H1 (cell line): ENCODE data around the gene IRF9. TPM values are rescaled to one million over a fixed set of nuclear protein-coding genes. Genes with fewer than 3 reads are reported as not detected.

Experiments used
- CTCF ChIA-PET: fragments of 300-600 bp; sonication (Branson Sonifier 250); formaldehyde crosslinking; loops from one replicate; lab custom pipeline; 2021; ENCODE audit not compliant: partially characterized antibody; lab: Charles Lee
- POLR2A ChIA-PET: fragments of 300-600 bp; sonication (Branson Sonifier 250); formaldehyde crosslinking; loops from one replicate; lab custom pipeline; 2021; ENCODE audit warnings: inconsistent platforms; ENCODE audit not compliant: partially characterized antibody; lab: Charles Lee
- DNase-seq, 2 experiments: peaks; one replicate each; pipeline versions ENCODE4 v3.0.0 to v3.0.0-alpha.2; 2010 to 2022; ENCODE audit warnings: low spot score in 2 of 2, low read depth in 1 of 2, mixed read lengths in 1 of 2
- FAIRE-seq: peaks from 2 replicates; lab custom pipeline; 2011; peaks lifted over from hg19 to GRCh38; lab: Jason Lieb, UNC
- H2AFZ ChIP-seq: 2 replicates; pipeline ENCODE4 v1.8.1; 2012; ENCODE audit warnings: low read length, inconsistent platforms
- H2AK5ac ChIP-seq: 2 replicates; pipeline ENCODE4 v1.6.1; 2013; ENCODE audit warnings: low read depth, low read length
- H2BK120ac ChIP-seq: replicated peaks from 2 replicates; pipeline ENCODE3; 2013; ENCODE audit warnings: low read depth, low read length, inconsistent platforms
- H2BK12ac ChIP-seq: 2 replicates; pipeline ENCODE4 v1.6.1; 2013; ENCODE audit warnings: low read depth, low read length
- H2BK15ac ChIP-seq: 2 replicates; pipeline ENCODE4 v1.6.1; 2013; ENCODE audit warnings: low read length
- H2BK20ac ChIP-seq: 2 replicates; pipeline ENCODE4 v1.6.1; 2013; ENCODE audit warnings: low read length
- H2BK5ac ChIP-seq: 2 replicates; pipeline ENCODE4 v1.6.1; 2013; ENCODE audit warnings: low read depth, low read length
- H3K14ac ChIP-seq: 2 replicates; pipeline ENCODE4 v1.6.1; 2013; ENCODE audit warnings: inconsistent platforms; ENCODE audit not compliant: insufficient read length
- H3K18ac ChIP-seq: 2 replicates; pipeline ENCODE4 v1.6.1; 2013; ENCODE audit warnings: low read length; ENCODE audit errors: extremely low read depth
- H3K23ac ChIP-seq: 2 replicates; pipeline ENCODE4 v1.6.1; 2013; ENCODE audit warnings: inconsistent platforms; ENCODE audit not compliant: insufficient read length
- H3K23me2 ChIP-seq: 2 replicates; pipeline ENCODE4 v1.6.1; 2013; ENCODE audit warnings: low read depth, low read length
- H3K27ac ChIP-seq: 2 replicates; pipeline ENCODE4 v1.6.1; 2011; ENCODE audit warnings: low read depth, low read length, inconsistent platforms
- H3K27me3 ChIP-seq, 4 experiments: replicated peaks in 1 of 4; 1 replicate in 1 of 4; 2 replicates in 3 of 4; pipeline versions ENCODE4 v1.6.1 to v1.8.1; 2011 to 2013; ENCODE audit warnings: low read length in 3 of 4, mild to moderate bottlenecking in 3 of 4, inconsistent platforms in 2 of 4, mixed read lengths in 2 of 4, moderate library complexity in 1 of 4; ENCODE audit not compliant: control insufficient read depth in 3 of 4, insufficient read depth in 3 of 4; ENCODE audit errors: extremely low read depth in 1 of 4
- H3K36me3 ChIP-seq, 4 experiments: 2 replicates each; pipeline versions ENCODE4 v1.6.1 to v1.8.1; 2011 to 2013; ENCODE audit warnings: mild to moderate bottlenecking in 4 of 4, low read length in 3 of 4, moderate library complexity in 2 of 4, control low read depth in 1 of 4, inconsistent platforms in 1 of 4; ENCODE audit not compliant: insufficient read depth in 4 of 4, control insufficient read depth in 2 of 4
- H3K4ac ChIP-seq: replicated peaks from 2 replicates; pipeline ENCODE3; 2013; ENCODE audit warnings: low read length, low read depth, mixed read lengths, inconsistent platforms; ENCODE audit not compliant: insufficient read length
- H3K4me1 ChIP-seq, 4 experiments: replicated peaks in 1 of 4; 1 replicate in 1 of 4; 2 replicates in 3 of 4; pipeline versions ENCODE4 v1.6.1 to v1.8.1; 2011 to 2013; ENCODE audit warnings: low read length in 3 of 4, inconsistent platforms in 2 of 4, mixed read lengths in 1 of 4; ENCODE audit not compliant: insufficient read depth in 4 of 4, control insufficient read depth in 3 of 4
- H3K4me2 ChIP-seq, 2 experiments: 2 replicates each; pipeline versions ENCODE4 v1.6.1 to v1.8.1; 2011 to 2013; ENCODE audit warnings: low read depth in 2 of 2, low read length in 2 of 2, control low read depth in 1 of 2, inconsistent platforms in 1 of 2, mild to moderate bottlenecking in 1 of 2; ENCODE audit not compliant: insufficient read depth in 1 of 2
- H3K4me3 ChIP-seq, 4 experiments: fragments of 200-600, 300-600 bp in 1 of 4; sonication (generic), shearing (Covaris generic), sonication (Bioruptor Twin) in 1 of 4; 2 replicates each; pipeline versions ENCODE4 v1.5.1 to v1.8.1; 2011 to 2016; ENCODE audit warnings: low read length in 4 of 4, low read depth in 3 of 4, control low read depth in 2 of 4, inconsistent platforms in 2 of 4, mild to moderate bottlenecking in 2 of 4, mixed read lengths in 1 of 4, moderate library complexity in 1 of 4; ENCODE audit not compliant: insufficient read depth in 2 of 4; ENCODE audit errors: extremely low read depth in 1 of 4
- H3K56ac ChIP-seq: replicated peaks from 2 replicates; pipeline ENCODE3; 2013; ENCODE audit warnings: low read depth, mild to moderate bottlenecking, mixed read lengths, low read length, inconsistent platforms; ENCODE audit not compliant: insufficient read length
- H3K79me1 ChIP-seq: 2 replicates; pipeline ENCODE4 v1.6.1; 2013; ENCODE audit warnings: low read depth, low read length, control low read depth
- H3K79me2 ChIP-seq, 2 experiments: 2 replicates each; pipeline versions ENCODE4 v1.6.1 to v1.8.1; 2012 to 2013; ENCODE audit warnings: low read length in 2 of 2, mild to moderate bottlenecking in 2 of 2, inconsistent platforms in 1 of 2; ENCODE audit not compliant: insufficient read depth in 2 of 2, control insufficient read depth in 1 of 2
- H3K9ac ChIP-seq, 4 experiments: replicated peaks in 1 of 4; 1 replicate in 1 of 4; 2 replicates in 3 of 4; pipeline versions ENCODE4 v1.6.1 to v1.8.1; 2011 to 2013; ENCODE audit warnings: low read depth in 3 of 4, low read length in 3 of 4, control low read depth in 2 of 4, mild to moderate bottlenecking in 2 of 4, moderate library complexity in 2 of 4, inconsistent platforms in 1 of 4; ENCODE audit errors: extremely low read depth in 1 of 4
- H3K9me3 ChIP-seq, 2 experiments: 2 replicates each; pipeline versions ENCODE4 v1.6.1 to v1.8.1; 2012 to 2013; ENCODE audit warnings: mild to moderate bottlenecking in 2 of 2, moderate library complexity in 2 of 2, control low read depth in 1 of 2, inconsistent platforms in 1 of 2, low read depth in 1 of 2, low read length in 1 of 2, mixed read lengths in 1 of 2; ENCODE audit not compliant: insufficient read depth in 2 of 2
- H4K20me1 ChIP-seq, 2 experiments: replicated peaks in 1 of 2; 2 replicates each; pipeline versions ENCODE3 to v1.8.1; 2011 to 2013; ENCODE audit warnings: inconsistent platforms in 2 of 2, low read length in 2 of 2, mild to moderate bottlenecking in 1 of 2; ENCODE audit not compliant: insufficient read depth in 2 of 2, control insufficient read depth in 1 of 2
- H4K5ac ChIP-seq: 2 replicates; pipeline ENCODE4 v1.6.1; 2013; ENCODE audit warnings: low read length, low read depth, mixed read lengths, inconsistent platforms; ENCODE audit not compliant: insufficient read length
- H4K8ac ChIP-seq: 2 replicates; pipeline ENCODE4 v1.8.0; 2013; ENCODE audit warnings: mild to moderate bottlenecking, moderate library complexity, low read length, inconsistent platforms; ENCODE audit not compliant: insufficient read depth; ENCODE audit errors: extremely low read depth
- H4K91ac ChIP-seq: replicated peaks from 2 replicates; pipeline ENCODE3; 2013; ENCODE audit warnings: low read length, mixed read lengths, inconsistent platforms; ENCODE audit not compliant: insufficient read length
- CEBPB ChIP-seq: IDR thresholded peaks from 2 replicates; pipeline ENCODE4 v1.6.1; 2012; ENCODE audit warnings: low read depth, low read length
- GABPA ChIP-seq: IDR thresholded peaks from 2 replicates; pipeline ENCODE4 v1.6.1; 2011; ENCODE audit warnings: mild to moderate bottlenecking, low read length, moderate library complexity, borderline replicate concordance; ENCODE audit not compliant: insufficient read depth
- GTF2F1 ChIP-seq: IDR thresholded peaks from 2 replicates; pipeline ENCODE4 v1.6.1; 2012; ENCODE audit warnings: low read depth, low read length, improper control_type of control experiment, borderline replicate concordance
- JUND ChIP-seq: IDR thresholded peaks from 2 replicates; pipeline ENCODE4 v1.6.1; 2011; ENCODE audit warnings: mild to moderate bottlenecking, improper control_type of control experiment, low read length
- NRF1 ChIP-seq: IDR thresholded peaks from 2 replicates; pipeline ENCODE4 v1.6.1; 2011; ENCODE audit warnings: mild to moderate bottlenecking, low read depth, low read length, improper control_type of control experiment
- PHF8 ChIP-seq: fragments of 200-600 bp; sonication (generic); conservative IDR thresholded peaks from 2 replicates; pipeline ENCODE4 v1.7.1; 2012; ENCODE audit warnings: low read depth, mild to moderate bottlenecking, inconsistent platforms, low read length, moderate library complexity
- POLR2AphosphoS5 ChIP-seq: IDR thresholded peaks from 2 replicates; pipeline ENCODE4 v1.6.1; 2011; ENCODE audit warnings: low read depth, low read length
- RAD21 ChIP-seq, 2 experiments: IDR thresholded peaks in 1 of 2; conservative IDR thresholded peaks in 1 of 2; 2 replicates each; pipeline ENCODE4 v1.6.1; 2011; ENCODE audit warnings: low read depth in 2 of 2, low read length in 2 of 2, improper control_type of control experiment in 1 of 2, inconsistent platforms in 1 of 2, mild to moderate bottlenecking in 1 of 2, moderate library complexity in 1 of 2
- RBBP5 ChIP-seq: IDR thresholded peaks from 2 replicates; pipeline ENCODE4 v1.7.1; 2012; ENCODE audit warnings: low read depth, mild to moderate bottlenecking, inconsistent platforms, low read length, moderate library complexity, borderline replicate concordance
- SIRT6 ChIP-seq: IDR thresholded peaks from one replicate; pipeline ENCODE4 v1.7.1; 2012; ENCODE audit warnings: low read length, inconsistent platforms
- SIX5 ChIP-seq: IDR thresholded peaks from 2 replicates; pipeline ENCODE4 v1.6.1; 2011; ENCODE audit warnings: mild to moderate bottlenecking, low read depth, low read length
- SP2 ChIP-seq: IDR thresholded peaks from 2 replicates; pipeline ENCODE4 v1.6.1; 2012; ENCODE audit warnings: mild to moderate bottlenecking, low read length, inconsistent platforms
- TAF7 ChIP-seq: optimal IDR thresholded peaks from 2 replicates; pipeline ENCODE3; 2011; ENCODE audit warnings: low read depth, mild to moderate bottlenecking, inconsistent platforms, low read length, moderate library complexity, borderline replicate concordance
- TCF12 ChIP-seq: IDR thresholded peaks from 2 replicates; pipeline ENCODE4 v1.6.1; 2011; ENCODE audit warnings: low read depth, mild to moderate bottlenecking, low read length
- WGBS, 2 experiments: shearing (Covaris generic) in 1 of 2; methylation state at CpG; one replicate each; pipeline versions ENCODE4 v1.1.6 to v1.1.7; 2013 to 2015; ENCODE audit warnings: low lambda C conversion rate in 2 of 2, mixed read lengths in 2 of 2, inconsistent platforms in 1 of 2, low coverage in 1 of 2, missing lambda C conversion rate in 1 of 2; ENCODE audit not compliant: insufficient replicate concordance in 2 of 2, insufficient coverage in 1 of 2, insufficient read length in 1 of 2; ENCODE audit errors: extremely low coverage in 1 of 2, missing lambda C conversion rate in 1 of 2; 5-methylcytosine and 5-hydroxymethylcytosine counted together
- polyA plus RNA-seq, 7 experiments: library from polyadenylated mRNA; depleted of rRNA in 3 of 7; stranded (reverse) in 5 of 7; unstranded in 2 of 7; fragments of >200 nt in 5 of 7; fragments of 200-250 nt in 2 of 7; gene quantifications; 1 replicate in 5 of 7; 2 replicates in 1 of 7; 4 replicates in 1 of 7; pipeline versions ENCODE4 v1.2.1 to v1.2.3, GENCODE V29; 2011 to 2013; ENCODE audit warnings: missing spikeins in 2 of 7, mixed read lengths in 2 of 7
- total RNA-seq: library from RNA; stranded (reverse); fragmentation: NEBNext Ultra II Directional; extraction: Animal tissue kit (Norgen Biotek cat#: 25700); gene quantifications from 2 replicates; pipeline ENCODE4 v1.2.1, GENCODE V29; 2021
- TF ChIP-seq, protein P1 (sequence below): IDR thresholded peaks from 2 replicates; pipeline ENCODE4 v1.6.1; 2012; ENCODE audit warnings: inconsistent platforms

The IRF9 gene
- total and polyA plus RNA-seq, 2 of the 8 experiments (the other 6 are each of a cell fraction or from before 2014, with no cell fraction given), result 11.4 to 13.2 TPM

DNA sequence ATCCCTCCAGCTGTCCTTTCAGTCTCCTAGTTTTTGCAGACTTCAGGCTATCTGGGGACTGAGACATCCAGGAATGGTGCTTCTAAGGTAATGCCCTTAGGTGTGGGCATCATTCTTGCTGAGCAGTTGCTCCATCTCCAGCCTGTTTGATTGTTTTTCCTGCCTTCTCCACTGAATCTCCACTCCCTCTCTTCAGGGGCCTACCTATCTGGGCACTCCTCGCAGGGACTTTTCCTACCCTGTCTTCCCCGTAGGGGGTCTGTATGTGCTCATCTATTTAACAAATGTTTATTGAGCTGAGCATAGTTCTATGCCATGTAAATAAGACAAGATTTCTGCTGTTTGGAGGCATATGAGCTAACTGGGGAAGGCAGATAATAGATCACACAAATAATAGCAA, 28.1 kb upstream of the IRF9 start:
- H3K23ac ChIP-seq, result no peak overlapping the region
- H3K4me3 ChIP-seq, result no peak overlapping the region
- no peak overlapping the region for H2AK5ac ChIP-seq
- ChIA-PET POLR2A (interaction anchor here (1.0 to 11.1 kb wide), 8 partner anchors 8 to 81 kb away, joined by 3 to 100 read pairs (median 6); partner anchors contain the start of genes DCAF11, EMC9, NRL and RNF31), CTCF (interaction anchor here (0.7 kb wide), 1 partner anchor 25 kb away, joined by 4 read pairs; no protein-coding TSS in a partner anchor)
- H3K56ac ChIP-seq, result no peak overlapping the region
- H3K9me3 ChIP-seq, result no peaks in the 10 kb centered on the region
- no peaks in the 10 kb centered on the region for H4K20me1 ChIP-seq
- H3K4me1 ChIP-seq, result peaks cover 0 to 10% (median 5%) of the 10 kb centered on the region in 4 experiments; a peak in 4 of 7 replicates
- WGBS, 2 experiments, result 90% methylated on average over 2 of the region's 2 CpGs; no CpG with 5 or more reads in 1 of the 2 experiments
- peaks cover 5% of the 10 kb centered on the region; the same call in 1 of the 2 replicates for H3K23me2 ChIP-seq
- no peak overlapping the region for H2BK20ac ChIP-seq
- H4K91ac ChIP-seq, result no peak overlapping the region
- no peak overlapping the region for H4K8ac ChIP-seq
- no peak overlapping the region for H3K9ac ChIP-seq
- no peak overlapping the region for H2BK120ac ChIP-seq
- H3K27me3 ChIP-seq, result no peaks in the 10 kb centered on the region
- H2BK12ac ChIP-seq, result no peak overlapping the region
- no peak overlapping the region for H4K5ac ChIP-seq
- H3K4ac ChIP-seq, result no peak overlapping the region
- no peaks in the 10 kb centered on the region for H3K79me1 ChIP-seq
- no peak overlapping the region for H3K14ac ChIP-seq
- H2BK5ac ChIP-seq, result no peak overlapping the region
- H3K79me2 ChIP-seq, result no peaks in the 10 kb centered on the region
- FAIRE-seq, result no peak
- DNase-seq, result no peak
- peaks cover 0 to 8% (median 2%) of the 10 kb centered on the region in 4 experiments; a peak in 3 of 8 replicates for H3K36me3 ChIP-seq
- no peak overlapping the region for H3K18ac ChIP-seq
- H2BK15ac ChIP-seq, result no peak overlapping the region
- no peak overlapping the region for H3K27ac ChIP-seq
- no peak overlapping the region for H2AFZ ChIP-seq
- no peak overlapping the region for H3K4me2 ChIP-seq
- TF ChIP-seq GABPA (no peak), SIX5 (no peak), CEBPB (no peak), TAF7 (no peak), NRF1 (no peak), GTF2F1 (no peak), TCF12 (no peak), SP2 (no peak), RBBP5 (no peak), POLR2AphosphoS5 (no peak), PHF8 (no peak), JUND (no peak), RAD21 (IDR thresholded peaks at IDR 0.05 in 1 of 2, conservative IDR thresholded peaks at IDR 0.05 in 1 of 2; ENCODE audit: low read depth in 2 of 2, low read length in 2 of 2) (no peak), SIRT6 (no peak)
- TF ChIP-seq, protein P1, sequence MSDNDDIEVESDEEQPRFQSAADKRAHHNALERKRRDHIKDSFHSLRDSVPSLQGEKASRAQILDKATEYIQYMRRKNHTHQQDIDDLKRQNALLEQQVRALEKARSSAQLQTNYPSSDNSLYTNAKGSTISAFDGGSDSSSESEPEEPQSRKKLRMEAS, result no peak
